HL-60 (cell line): ENCODE data around the gene ANKRD33B.

Experiments
- DNase-seq, 2 experiments: peaks; one replicate each; pipeline ENCODE4 v3.0.0-alpha.2; 2010 to 2020; ENCODE audit warnings: low read depth in 1 of 2, low spot score in 1 of 2
- H3K27ac ChIP-seq: fragments of 250-450 bp; sonication (Bioruptor Pico); replicated peaks from 2 replicates; pipeline ENCODE4 v1.5.1; 2020; ENCODE audit warnings: mild to moderate bottlenecking, moderate library complexity
- H3K27me3 ChIP-seq: fragments of 250-450 bp; sonication (Bioruptor Pico); 2 replicates; pipeline ENCODE4 v1.5.1; 2021; ENCODE audit warnings: mild to moderate bottlenecking, moderate library complexity; ENCODE audit not compliant: insufficient read depth, poor library complexity, severe bottlenecking
- H3K4me3 ChIP-seq: replicated peaks from 2 replicates; pipeline ENCODE4 v1.5.1; 2011; ENCODE audit warnings: mild to moderate bottlenecking, control low read depth, low read length; ENCODE audit not compliant: insufficient read depth
- CTCF ChIP-seq: IDR thresholded peaks from one replicate; pipeline ENCODE4 v1.5.1; 2011; ENCODE audit warnings: low read length, control low read depth, inconsistent platforms; ENCODE audit not compliant: insufficient read depth
- GABPA ChIP-seq: IDR thresholded peaks from 2 replicates; pipeline ENCODE4 v1.6.1; 2012; ENCODE audit warnings: low read depth
- POLR2AphosphoS5 ChIP-seq: IDR thresholded peaks from 2 replicates; pipeline ENCODE4 v1.6.1; 2012; ENCODE audit warnings: low read depth
- REST ChIP-seq: IDR thresholded peaks from 2 replicates; pipeline ENCODE4 v1.6.1; 2012; ENCODE audit warnings: low read depth; ENCODE audit not compliant: insufficient replicate concordance
- SPI1 ChIP-seq: IDR thresholded peaks from 2 replicates; pipeline ENCODE4 v1.6.1; 2012; ENCODE audit warnings: low read depth, mild to moderate bottlenecking, borderline replicate concordance

Gene ANKRD33B

DNA sequence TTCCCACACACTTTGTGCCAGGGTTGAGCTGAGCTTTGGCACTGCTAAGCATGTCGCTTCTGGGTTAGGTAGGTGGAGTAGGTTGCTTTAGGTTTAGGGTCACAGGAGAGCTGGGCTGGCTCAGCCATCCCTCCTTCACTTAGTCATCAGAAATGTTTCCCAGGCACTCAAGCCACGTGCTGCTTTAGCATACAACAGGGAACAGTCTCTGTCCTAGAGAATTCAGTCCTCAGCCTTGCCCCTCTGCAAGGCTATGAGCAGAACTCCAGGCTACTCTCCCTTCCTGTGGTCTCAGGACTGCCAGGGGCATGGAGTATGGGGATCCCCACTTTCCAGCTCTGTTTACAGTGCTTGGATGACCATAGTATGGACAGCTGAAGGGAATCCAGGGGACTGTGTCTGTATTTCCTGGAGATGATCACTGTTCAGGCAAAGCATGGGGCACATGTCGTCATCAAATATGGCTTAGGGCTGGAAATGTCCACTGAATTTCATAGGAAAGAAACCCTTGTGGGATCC lies 7.5 kb upstream of the ANKRD33B start:
- Histone ChIP-seq H3K27ac (no peak overlapping the region), H3K4me3 (no peak overlapping the region), H3K27me3 (no peaks in the 10 kb centered on the region)
- TF ChIP-seq GABPA, result no peak
- no peak for TF ChIP-seq REST
- TF ChIP-seq POLR2AphosphoS5, result no peak
- TF ChIP-seq SPI1, result no peak
- no peak for TF ChIP-seq CTCF
- no peak for DNase-seq

DNA sequence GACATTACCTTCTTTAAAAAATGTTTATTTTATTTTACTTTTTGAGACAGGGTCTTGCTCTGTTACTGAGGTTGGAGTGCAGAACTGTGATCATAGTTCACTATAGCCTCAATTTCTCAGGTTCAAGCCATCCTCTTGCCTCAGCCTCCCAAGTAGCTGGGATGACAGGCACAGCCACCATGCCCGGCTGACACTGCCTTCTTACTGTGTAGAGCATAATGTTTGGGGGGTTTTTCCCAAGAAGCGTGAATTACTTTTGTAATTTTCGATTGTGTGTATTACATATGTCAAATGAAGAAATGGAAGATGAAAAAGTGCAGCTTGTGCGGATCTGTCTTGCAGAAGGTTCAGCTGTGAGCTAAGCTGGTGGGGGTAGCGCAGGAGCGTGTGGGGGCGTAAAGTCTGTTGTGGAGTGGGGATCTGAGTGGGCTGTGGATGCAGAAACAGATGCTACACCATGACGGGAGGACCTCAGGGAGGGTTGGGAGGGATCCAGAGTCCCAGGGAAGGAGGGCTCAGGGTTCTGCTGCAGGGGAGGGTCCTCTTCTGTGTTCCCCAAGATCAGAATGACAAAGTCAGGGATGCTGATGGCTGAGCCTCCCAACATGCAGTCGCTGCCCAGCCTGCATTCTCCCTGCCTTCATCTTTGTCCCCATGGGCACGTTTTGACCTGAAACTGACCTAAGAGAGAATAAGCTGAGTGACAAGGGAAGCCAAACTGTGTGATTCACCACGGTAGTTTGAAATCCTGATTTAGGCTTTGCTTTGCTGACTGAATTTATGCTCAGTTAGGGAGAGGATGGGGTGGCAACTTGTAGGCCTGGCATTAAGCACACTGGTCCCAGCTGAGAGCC lies 6.8 kb upstream of the ANKRD33B start:
- no peak for DNase-seq
- Histone ChIP-seq H3K27me3 (no peaks in the 10 kb centered on the region), H3K4me3 (no peak overlapping the region), H3K27ac (no peak overlapping the region)
- no peak for TF ChIP-seq CTCF

GRCh38 chr5:10559151-10559550 lies 4.7 kb upstream of the ANKRD33B start:
- H3K4me3 ChIP-seq, result no peak overlapping the region
- no peak for DNase-seq
- no peak overlapping the region for H3K27ac ChIP-seq
- TF ChIP-seq GABPA (no peak), SPI1 (no peak), REST (no peak), CTCF (no peak), POLR2AphosphoS5 (no peak)
- no peaks in the 10 kb centered on the region for H3K27me3 ChIP-seq

- TF ChIP-seq SPI1 (no peak), CTCF (no peak), POLR2AphosphoS5 (no peak), REST (no peak), GABPA (no peak)
- Histone ChIP-seq H3K27me3 (no peaks in the 10 kb centered on the region), H3K4me3 (no peak overlapping the region), H3K27ac (no peak overlapping the region)
- no peak for DNase-seq
Observed at GRCh38 chr5:10559871-10560270, 4.0 kb upstream of the ANKRD33B start.
